Urinary bladder (tissue), 4 donors: ENCODE measurements around the gene RALGPS1. TPM values are rescaled to one million over a fixed set of nuclear protein-coding genes. Genes with fewer than 3 reads are reported as not detected.

ENCODE experiments used
- DNase-seq: peaks from one replicate; pipeline ENCODE4 v3.0.0-alpha.2; 2015; ENCODE audit errors: extremely low spot score
- H3K27ac ChIP-seq: one replicate; pipeline ENCODE4 v1.5.1; 2013; ENCODE audit warnings: low read depth, mild to moderate bottlenecking, moderate library complexity
- H3K36me3 ChIP-seq: one replicate; pipeline ENCODE4 v1.6.1; 2013; ENCODE audit warnings: mild to moderate bottlenecking, moderate library complexity; ENCODE audit not compliant: insufficient read depth
- H3K4me1 ChIP-seq: one replicate; pipeline ENCODE4 v1.6.1; 2013; ENCODE audit warnings: mild to moderate bottlenecking, moderate library complexity; ENCODE audit not compliant: insufficient read depth
- H3K4me3 ChIP-seq: one replicate; pipeline ENCODE4 v1.5.1; 2013; ENCODE audit warnings: low read depth, low read length
- WGBS: extraction: QIAGEN DNeasy Blood & Tissue Kit; methylation state at CpG from one replicate; pipeline ENCODE4 v1.1.7; 2013; 5-methylcytosine and 5-hydroxymethylcytosine counted together
- polyA plus RNA-seq: library from polyadenylated mRNA; stranded (reverse); fragments of 200-250 nt; gene quantifications from one replicate; pipeline ENCODE4 v1.2.3, GENCODE V29; 2013
- total RNA-seq: library from RNA; depleted of rRNA; stranded (reverse); fragments of >200 nt; gene quantifications from one replicate; pipeline ENCODE4 v1.2.3, GENCODE V29; 2014
- donor health status: healthy with polysubstance abuse.
- donor health status: healthy.

RALGPS1 gene, protein sequence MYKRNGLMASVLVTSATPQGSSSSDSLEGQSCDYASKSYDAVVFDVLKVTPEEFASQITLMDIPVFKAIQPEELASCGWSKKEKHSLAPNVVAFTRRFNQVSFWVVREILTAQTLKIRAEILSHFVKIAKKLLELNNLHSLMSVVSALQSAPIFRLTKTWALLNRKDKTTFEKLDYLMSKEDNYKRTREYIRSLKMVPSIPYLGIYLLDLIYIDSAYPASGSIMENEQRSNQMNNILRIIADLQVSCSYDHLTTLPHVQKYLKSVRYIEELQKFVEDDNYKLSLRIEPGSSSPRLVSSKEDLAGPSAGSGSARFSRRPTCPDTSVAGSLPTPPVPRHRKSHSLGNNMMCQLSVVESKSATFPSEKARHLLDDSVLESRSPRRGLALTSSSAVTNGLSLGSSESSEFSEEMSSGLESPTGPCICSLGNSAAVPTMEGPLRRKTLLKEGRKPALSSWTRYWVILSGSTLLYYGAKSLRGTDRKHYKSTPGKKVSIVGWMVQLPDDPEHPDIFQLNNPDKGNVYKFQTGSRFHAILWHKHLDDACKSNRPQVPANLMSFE
- total RNA-seq, result 21.8 TPM
- 8.9 TPM for polyA plus RNA-seq

DNA sequence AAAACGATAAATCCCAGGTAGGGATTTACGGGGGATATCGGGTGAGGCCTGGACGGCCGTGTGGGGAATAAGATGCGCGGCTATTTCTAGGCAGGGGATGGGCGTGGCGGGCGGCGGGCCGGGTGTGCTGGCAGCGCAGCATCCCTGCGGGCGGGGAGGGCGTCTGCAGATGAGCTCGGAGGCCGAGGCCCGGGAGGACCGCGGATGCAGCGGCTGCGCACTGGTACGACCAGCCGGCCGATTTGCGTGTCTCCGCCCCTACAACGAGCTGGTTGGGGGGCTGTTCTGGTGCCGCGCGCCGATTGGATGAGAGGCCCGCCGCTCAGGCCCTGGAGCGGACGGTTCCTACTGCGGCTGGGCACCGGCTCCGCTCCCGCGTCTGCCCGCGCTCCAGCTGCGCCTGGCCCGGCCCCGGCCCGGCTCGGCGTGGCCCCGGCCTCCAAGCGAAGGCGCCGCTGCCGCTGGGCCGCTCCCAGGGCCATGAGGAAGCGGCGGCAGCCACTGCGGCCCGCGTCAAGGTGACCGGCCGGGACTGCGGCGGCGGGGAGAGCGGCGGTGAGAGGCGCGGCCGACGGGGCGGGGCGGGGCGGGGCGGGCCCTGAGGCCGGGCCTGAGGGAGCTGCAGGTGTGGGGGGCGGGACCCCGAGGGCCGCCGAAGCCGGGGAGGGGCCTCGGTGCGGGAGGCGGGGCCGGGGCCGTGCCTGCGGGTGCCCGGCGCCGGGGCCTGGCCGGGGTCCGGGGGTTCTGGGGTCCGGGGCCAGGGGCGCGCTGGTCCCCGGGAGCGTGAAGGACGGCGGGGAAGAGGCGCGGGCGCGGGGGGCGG lies at the start of gene RALGPS1:
TSS of gene RALGPS1 (plus strand) at position 325 of the 823 bp plus-strand sequence. CDS start 47,508 bp downstream, outside the sequence.
- Histone ChIP-seq H3K36me3 (no peaks in the 10 kb centered on the region), H3K27ac (peak within 1 kb of the TSS; percentile 55), H3K4me3 (peak within 1 kb of the TSS; percentile 92), H3K4me1 (no peaks in the 10 kb centered on the region)
- peak; percentile 79 for DNase-seq
- under 1% methylated on average over 104 of the region's 105 CpGs for WGBS

DNA sequence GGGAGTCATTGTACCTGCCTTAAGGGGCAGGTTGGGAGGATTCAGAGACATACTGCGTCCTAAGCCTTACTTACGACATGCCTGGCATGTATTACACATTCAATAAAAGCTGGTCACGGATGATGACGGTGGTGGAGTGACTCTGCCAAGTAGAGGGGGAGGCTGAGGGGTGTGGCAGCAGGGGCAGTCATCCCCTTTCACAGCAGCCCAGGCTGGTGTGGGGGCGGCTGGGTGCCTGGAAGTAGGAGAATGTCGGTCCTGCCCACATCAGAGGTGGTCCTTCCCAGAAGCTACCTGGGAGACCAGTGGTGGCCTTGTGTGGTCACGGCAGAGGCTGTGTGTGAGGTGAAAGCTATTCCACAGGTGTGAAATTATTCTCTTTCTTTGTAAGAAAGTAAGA lies 45.2 kb upstream of the RALGPS1 start:
- DNase-seq, result no peak
- WGBS, result 83% methylated on average over 7 of the region's 7 CpGs
- H3K4me3 ChIP-seq, result no peak overlapping the region
- no peak overlapping the region for H3K27ac ChIP-seq
- peaks cover 1% of the 10 kb centered on the region for H3K4me1 ChIP-seq
- no peaks in the 10 kb centered on the region for H3K36me3 ChIP-seq

DNA sequence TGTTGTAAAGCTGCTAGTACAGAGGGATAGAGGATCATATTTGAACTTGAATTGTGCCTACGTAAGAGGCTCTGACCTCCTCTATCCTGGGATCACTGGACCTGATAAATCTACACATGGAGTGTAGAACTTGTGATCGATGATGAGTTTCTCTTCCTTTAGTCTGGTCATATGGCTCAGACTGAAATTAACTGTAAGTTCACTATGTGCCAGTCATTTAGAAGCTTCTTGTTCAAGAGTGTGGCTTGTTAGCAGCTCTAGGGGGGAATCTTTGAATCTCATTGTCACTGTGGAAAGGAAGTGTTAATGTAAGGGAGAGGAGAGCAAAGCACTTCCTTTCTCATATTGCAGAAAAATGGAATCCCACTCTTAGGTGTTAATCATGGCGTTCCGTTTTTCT lies 42.1 kb upstream of the RALGPS1 start:
- 85% methylated on average over 4 of the region's 4 CpGs for WGBS
- no peak overlapping the region for H3K4me3 ChIP-seq
- no peak for DNase-seq
- H3K4me1 ChIP-seq, result no peaks in the 10 kb centered on the region
- H3K36me3 ChIP-seq, result no peaks in the 10 kb centered on the region
- H3K27ac ChIP-seq, result no peak overlapping the region

DNA sequence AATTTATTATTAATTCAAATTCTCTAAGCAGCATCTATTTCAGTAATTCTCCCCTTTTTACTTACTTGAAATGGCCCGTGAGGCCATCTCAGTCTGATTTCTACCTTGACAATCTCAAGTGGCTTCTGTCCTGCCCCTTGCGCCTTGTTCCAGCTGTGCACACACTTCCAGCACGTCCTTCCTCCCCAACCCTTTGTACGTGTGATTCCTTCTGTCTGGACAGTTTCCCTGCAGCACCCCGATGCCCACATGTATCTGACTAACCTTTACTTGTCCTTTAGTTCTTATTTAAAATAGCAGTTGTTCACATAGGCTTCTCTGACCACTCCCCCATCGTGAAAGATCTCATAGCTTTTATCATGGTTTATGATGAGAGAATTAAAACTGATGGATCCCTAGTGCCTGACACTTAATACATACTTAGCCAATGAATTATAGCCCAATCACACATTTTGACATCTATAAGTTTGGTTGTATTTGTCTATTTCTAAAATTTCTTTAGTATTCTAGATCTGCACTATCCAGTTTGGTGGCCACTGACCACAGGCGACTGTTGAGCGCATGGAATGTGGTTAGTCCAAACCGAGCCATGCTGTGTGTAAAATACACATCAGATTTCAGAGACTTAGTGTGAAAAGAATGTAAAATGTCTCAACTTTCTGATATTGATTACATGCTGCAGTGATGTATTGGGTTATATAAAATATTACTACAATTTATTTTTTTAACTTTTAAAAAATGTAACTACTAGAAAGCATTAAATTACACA lies 39.9 kb upstream of the RALGPS1 start:
- no peak for DNase-seq
- Histone ChIP-seq H3K27ac (no peak overlapping the region), H3K36me3 (no peaks in the 10 kb centered on the region), H3K4me1 (no peaks in the 10 kb centered on the region), H3K4me3 (no peak overlapping the region)
- 78% methylated on average over 9 of the region's 9 CpGs for WGBS

DNA sequence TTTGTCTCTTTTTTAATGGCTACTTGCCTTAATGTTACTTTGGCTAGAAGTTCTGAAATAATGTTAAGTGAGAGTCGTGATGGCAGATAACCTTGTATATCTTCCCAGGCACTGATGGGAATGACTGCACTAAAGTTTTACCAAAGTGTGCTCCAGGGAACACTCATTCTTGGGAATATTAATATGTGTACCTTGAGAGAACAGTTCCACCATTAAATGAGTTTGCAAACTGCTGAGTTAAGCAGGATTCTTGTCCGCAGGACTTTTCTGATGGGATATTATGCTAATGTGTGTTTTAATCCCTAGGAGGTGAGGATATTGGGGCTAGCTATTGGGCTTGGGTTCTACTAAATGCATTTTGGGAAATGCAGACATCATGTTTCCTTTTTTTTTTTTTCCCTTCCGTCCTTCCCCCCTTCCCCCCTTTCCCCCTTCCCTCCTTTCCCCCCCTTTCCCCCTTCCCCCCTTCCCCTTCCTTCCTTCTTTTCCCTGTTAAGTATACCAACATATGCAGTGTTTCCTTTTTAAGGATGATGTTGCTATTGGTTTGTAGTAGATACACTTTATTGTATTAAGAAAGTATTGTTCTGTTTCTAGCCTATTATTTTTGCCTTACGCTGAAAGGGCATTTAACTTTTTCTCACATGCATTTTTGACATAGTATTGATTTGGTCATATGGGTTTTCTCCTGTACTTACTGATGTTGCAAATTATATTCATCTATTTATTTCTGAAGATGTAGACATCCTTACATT lies 38.6 kb upstream of the RALGPS1 start:
- peaks cover 1% of the 10 kb centered on the region for H3K36me3 ChIP-seq
- H3K27ac ChIP-seq, result no peak overlapping the region
- 70% methylated on average over 4 of the region's 4 CpGs for WGBS
- no peak for DNase-seq
- H3K4me3 ChIP-seq, result no peak overlapping the region
- no peaks in the 10 kb centered on the region for H3K4me1 ChIP-seq

DNA sequence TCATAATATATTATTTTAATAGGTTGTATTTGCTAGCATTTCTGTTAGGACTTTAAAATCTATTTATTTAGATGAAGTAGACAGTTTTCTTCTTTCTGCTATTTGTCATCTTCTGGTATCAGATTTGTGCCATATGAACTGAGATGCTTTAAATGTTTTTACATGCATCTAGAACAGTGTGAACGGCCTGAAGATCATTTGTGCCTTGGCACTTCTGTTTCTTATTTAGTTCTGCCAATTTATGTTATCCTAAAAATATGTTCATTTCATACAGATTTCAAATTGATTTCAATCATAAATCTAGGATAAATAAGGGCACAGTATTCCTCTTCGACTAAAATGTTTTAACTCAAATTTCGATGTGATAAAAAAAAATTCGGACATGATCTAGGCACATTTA lies 38.1 kb upstream of the RALGPS1 start:
- H3K4me1 ChIP-seq, result no peaks in the 10 kb centered on the region
- H3K36me3 ChIP-seq, result peaks cover 1% of the 10 kb centered on the region
- H3K27ac ChIP-seq, result no peak overlapping the region
- WGBS, result 70% methylated on average over 4 of the region's 4 CpGs
- no peak for DNase-seq
- no peak overlapping the region for H3K4me3 ChIP-seq

DNA sequence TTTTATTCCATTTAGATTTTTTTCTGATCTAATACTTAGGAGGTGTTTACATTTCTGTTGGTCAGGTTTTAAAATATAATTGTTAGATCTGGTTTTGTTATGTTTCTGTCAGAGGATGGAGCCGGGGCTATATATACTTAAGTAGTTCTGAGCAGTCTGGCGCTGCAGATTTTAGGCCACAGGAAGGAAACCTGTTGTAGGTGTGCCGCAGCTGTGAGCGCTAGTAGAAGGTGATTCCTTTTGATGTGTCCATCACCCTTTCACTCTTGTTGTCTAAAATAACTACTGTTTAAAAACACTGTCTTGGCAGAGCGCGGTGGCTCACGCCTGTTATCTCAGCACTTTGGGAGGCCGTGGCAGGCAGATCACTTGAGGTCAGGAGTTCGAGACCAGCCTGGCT lies 37.2 kb upstream of the RALGPS1 start:
- WGBS, result 89% methylated on average over 9 of the region's 9 CpGs
- H3K36me3 ChIP-seq, result peaks cover 1% of the 10 kb centered on the region
- no peaks in the 10 kb centered on the region for H3K4me1 ChIP-seq
- no peak overlapping the region for H3K4me3 ChIP-seq
- H3K27ac ChIP-seq, result no peak overlapping the region
- DNase-seq, result no peak

DNA sequence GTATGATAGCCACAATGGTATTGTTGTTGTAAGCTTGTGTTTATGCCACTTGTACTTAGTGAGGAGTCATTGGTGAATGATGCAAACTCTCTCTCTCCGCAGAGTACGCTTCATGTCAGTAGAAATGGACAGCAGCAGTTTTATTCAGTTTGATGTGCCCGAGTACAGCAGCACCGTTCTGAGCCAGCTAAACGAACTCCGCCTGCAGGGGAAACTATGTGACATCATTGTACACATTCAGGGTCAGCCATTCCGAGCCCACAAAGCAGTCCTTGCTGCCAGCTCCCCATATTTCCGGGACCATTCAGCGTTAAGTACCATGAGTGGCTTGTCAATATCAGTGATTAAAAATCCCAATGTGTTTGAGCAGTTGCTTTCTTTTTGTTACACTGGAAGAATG lies 35.3 kb upstream of the RALGPS1 start:
- 85% methylated on average over 9 of the region's 9 CpGs for WGBS
- Histone ChIP-seq H3K4me3 (no peak overlapping the region), H3K36me3 (peaks cover 1% of the 10 kb centered on the region), H3K4me1 (no peaks in the 10 kb centered on the region), H3K27ac (no peak overlapping the region)
- no peak for DNase-seq

DNA sequence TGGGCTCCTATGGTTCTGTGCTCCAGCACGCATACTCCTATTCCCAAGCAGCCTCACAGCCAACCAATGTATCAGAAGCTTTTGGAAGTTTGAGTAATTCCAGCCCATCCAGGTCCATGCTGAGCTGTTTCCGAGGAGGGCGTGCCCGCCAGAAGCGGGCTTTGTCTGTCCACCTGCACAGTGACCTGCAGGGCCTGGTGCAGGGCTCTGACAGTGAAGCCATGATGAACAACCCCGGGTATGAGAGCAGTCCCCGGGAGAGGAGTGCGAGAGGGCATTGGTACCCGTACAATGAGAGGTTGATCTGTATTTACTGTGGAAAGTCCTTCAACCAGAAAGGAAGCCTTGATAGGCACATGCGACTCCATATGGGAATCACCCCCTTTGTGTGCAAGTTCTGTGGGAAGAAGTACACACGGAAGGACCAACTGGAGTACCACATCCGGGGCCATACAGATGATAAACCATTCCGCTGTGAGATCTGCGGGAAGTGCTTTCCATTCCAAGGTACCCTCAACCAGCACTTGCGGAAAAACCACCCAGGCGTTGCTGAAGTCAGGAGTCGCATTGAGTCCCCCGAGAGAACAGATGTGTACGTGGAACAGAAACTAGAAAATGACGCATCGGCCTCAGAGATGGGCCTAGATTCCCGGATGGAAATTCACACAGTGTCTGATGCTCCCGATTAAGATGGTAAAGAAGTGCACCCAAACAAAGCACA lies 34.2 kb upstream of the RALGPS1 start:
- Histone ChIP-seq H3K27ac (no peak overlapping the region), H3K4me1 (no peaks in the 10 kb centered on the region), H3K4me3 (no peak overlapping the region), H3K36me3 (peaks cover 1% of the 10 kb centered on the region)
- 96% methylated on average over 23 of the region's 23 CpGs for WGBS
- DNase-seq, result no peak

DNA sequence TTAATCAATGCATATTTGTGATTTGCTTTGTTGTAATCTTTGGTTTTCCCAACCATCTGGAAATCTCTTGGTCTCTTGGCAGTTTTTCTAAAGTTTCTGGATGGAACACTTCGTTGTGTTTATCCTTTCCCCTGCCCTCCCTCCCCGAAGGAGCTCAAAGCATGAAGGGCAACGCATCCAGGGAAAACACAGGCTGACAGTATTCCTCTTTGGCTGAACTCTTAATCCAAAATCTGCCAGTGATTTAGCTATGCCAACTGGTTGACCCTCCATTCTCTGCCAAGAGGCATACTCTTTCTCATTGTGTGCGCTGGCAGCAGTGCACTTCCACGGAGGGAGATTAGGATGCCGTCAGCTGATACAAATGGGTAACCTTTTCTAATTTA lies 33.6 kb upstream of the RALGPS1 start:
- WGBS, result 69% methylated on average over 6 of the region's 6 CpGs
- Histone ChIP-seq H3K4me3 (no peak overlapping the region), H3K36me3 (peaks cover 1% of the 10 kb centered on the region)

DNA sequence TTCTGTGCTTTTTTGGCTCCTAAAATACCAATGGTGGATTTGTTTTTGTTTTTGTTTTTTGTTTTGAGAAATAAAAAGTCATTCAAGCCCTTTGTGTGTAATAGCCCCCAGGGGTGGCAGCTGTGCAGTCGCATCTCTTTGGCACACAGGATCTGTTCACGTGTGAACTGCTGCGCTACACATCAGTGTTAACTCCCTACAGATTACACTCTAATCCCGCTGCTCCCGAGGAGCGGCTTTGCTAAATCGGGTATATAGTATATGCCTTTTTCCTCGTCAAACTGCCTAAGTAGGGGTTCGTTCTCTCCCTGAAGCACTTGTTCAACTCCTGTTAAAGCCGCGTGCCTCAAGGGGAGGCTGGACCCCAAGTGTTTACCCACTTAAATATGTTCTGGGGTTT lies 31.8 kb upstream of the RALGPS1 start:
- no peak for DNase-seq
- whole genome bisulfite sequencing, result 93% methylated on average over 11 of the region's 11 CpGs
- Histone ChIP-seq H3K27ac (no peak overlapping the region), H3K4me3 (no peak overlapping the region), H3K36me3 (peaks cover 1% of the 10 kb centered on the region), H3K4me1 (no peaks in the 10 kb centered on the region)

More for the DNA sequence above, 33.6 kb upstream of the RALGPS1 start:
- Histone ChIP-seq H3K27ac (no peak overlapping the region), H3K4me1 (no peaks in the 10 kb centered on the region)
- no peak for DNase-seq

DNA sequence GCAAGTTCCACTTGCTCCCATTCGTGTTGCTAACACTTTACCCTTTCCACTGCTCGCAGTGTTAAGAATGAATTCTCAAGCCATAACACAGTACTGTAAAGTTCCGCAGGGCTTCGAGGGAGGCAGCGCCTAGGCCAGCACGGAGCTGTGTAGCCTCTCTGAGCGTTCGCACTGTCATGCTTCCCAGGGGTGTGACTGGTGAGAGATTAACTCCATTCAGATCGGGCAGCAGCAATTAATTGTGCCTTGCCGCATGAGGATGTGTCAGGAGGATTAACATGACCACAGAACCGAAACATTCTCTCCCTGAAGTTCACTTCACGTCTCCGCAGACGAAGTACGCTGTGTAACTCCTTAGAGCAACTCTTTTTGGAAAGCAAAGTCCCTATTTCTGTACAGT lies 30.9 kb upstream of the RALGPS1 start:
- DNase-seq, result no peak
- WGBS, result 83% methylated on average over 15 of the region's 15 CpGs
- no peaks in the 10 kb centered on the region for H3K4me1 ChIP-seq

More for the DNA sequence above, 30.9 kb upstream of the RALGPS1 start:
- Histone ChIP-seq H3K27ac (no peak overlapping the region), H3K4me3 (no peak overlapping the region), H3K36me3 (peaks cover 1% of the 10 kb centered on the region)
